Upper lobe of left lung (tissue), 4 donors: ENCODE results near the gene AMTN.

Source experiments
- CTCF ChIP-seq, 6 experiments: fragments of 450-650 bp in 4 of 6; fragments of 200-600 bp in 2 of 6; sonication (generic) in 2 of 6; IDR thresholded peaks; one replicate each; pipeline ENCODE4 v1.5.1; 2016 to 2019; ENCODE audit warnings: antibody characterized with exemption in 6 of 6
- EP300 ChIP-seq, 4 donors: sonication (generic); formaldehyde crosslinking; IDR thresholded peaks; one replicate each; pipeline ENCODE4 v1.5.1; 2017; ENCODE audit warnings: antibody characterized with exemption in 4 of 4, control low read depth in 2 of 4
- POLR2A ChIP-seq, 4 donors: fragments of 450-650 bp; IDR thresholded peaks; one replicate each; pipeline ENCODE4 v1.5.1; 2016 to 2017; ENCODE audit warnings: antibody characterized with exemption in 4 of 4, mild to moderate bottlenecking in 2 of 4

GRCh38 chr4:70533211-70533610 lies 14.8 kb downstream of the AMTN start:
- no peak for TF ChIP-seq CTCF (IDR thresholded peaks at IDR 0.05)
- no peak for TF ChIP-seq POLR2A (IDR thresholded peaks at IDR 0.05)
- TF ChIP-seq EP300 (IDR thresholded peaks at IDR 0.05), result no peak
